HEK293T (cell line): ENCODE data around the gene ARHGEF7.

Experiments used
- ARNT ChIP-seq: fragments of 450-650 bp; IDR thresholded peaks from 2 replicates; pipeline ENCODE4 v1.6.1; 2017; ENCODE audit warnings: mild to moderate bottlenecking
- FOXA1 ChIP-seq: fragments of 450-650 bp; IDR thresholded peaks from 2 replicates; pipeline ENCODE4 v1.6.1; 2016; ENCODE audit warnings: mild to moderate bottlenecking
- FOXM1 ChIP-seq: fragments of 450-650 bp; IDR thresholded peaks from 2 replicates; pipeline ENCODE4 v1.6.1; 2017; ENCODE audit warnings: mild to moderate bottlenecking, borderline replicate concordance
- SP1 ChIP-seq: fragments of 450-650 bp; IDR thresholded peaks from 2 replicates; pipeline ENCODE4 v1.6.1; 2017
- SUZ12 ChIP-seq: fragments of 450-650 bp; IDR thresholded peaks from 2 replicates; pipeline ENCODE4 v1.6.1; 2016; ENCODE audit warnings: mild to moderate bottlenecking
- TARDBP ChIP-seq: fragments of 450-650 bp; IDR thresholded peaks from 2 replicates; pipeline ENCODE4 v1.6.1; 2016
- TF ChIP-seq, protein P1 (sequence below): fragments of 450-650 bp; IDR thresholded peaks from 2 replicates; pipeline ENCODE4 v1.6.1; 2016

GRCh38 chr13:111074826-111075225, 40.3 kb upstream of the ARHGEF7 start:
- TF ChIP-seq SP1 (no peak), TARDBP (no peak), SUZ12 (no peak), ARNT (no peak), FOXM1 (no peak), FOXA1 (no peak)
- TF ChIP-seq, protein P1, sequence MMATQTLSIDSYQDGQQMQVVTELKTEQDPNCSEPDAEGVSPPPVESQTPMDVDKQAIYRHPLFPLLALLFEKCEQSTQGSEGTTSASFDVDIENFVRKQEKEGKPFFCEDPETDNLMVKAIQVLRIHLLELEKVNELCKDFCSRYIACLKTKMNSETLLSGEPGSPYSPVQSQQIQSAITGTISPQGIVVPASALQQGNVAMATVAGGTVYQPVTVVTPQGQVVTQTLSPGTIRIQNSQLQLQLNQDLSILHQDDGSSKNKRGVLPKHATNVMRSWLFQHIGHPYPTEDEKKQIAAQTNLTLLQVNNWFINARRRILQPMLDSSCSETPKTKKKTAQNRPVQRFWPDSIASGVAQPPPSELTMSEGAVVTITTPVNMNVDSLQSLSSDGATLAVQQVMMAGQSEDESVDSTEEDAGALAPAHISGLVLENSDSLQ, result no peak
